HUES6 (cell line): ENCODE data around the gene NF1.

ENCODE experiments used
- H3K27ac ChIP-seq: 2 replicates; pipeline ENCODE4 v1.7.0; 2013; ENCODE audit warnings: low read depth, mild to moderate bottlenecking, low read length, inconsistent platforms
- H3K27me3 ChIP-seq: 2 replicates; pipeline ENCODE4 v1.6.1; 2013; ENCODE audit warnings: low read length; ENCODE audit not compliant: control insufficient read depth, insufficient read depth
- H3K36me3 ChIP-seq: 2 replicates; pipeline ENCODE4 v1.6.1; 2013; ENCODE audit warnings: low read length; ENCODE audit not compliant: control insufficient read depth, insufficient read depth
- H3K4me1 ChIP-seq: 2 replicates; pipeline ENCODE4 v1.6.1; 2013; ENCODE audit warnings: low read length; ENCODE audit not compliant: control insufficient read depth, insufficient read depth
- H3K4me3 ChIP-seq: 2 replicates; pipeline ENCODE4 v1.5.1; 2013; ENCODE audit warnings: low read depth, low read length
- H3K9ac ChIP-seq: one replicate; pipeline ENCODE4 v1.6.1; 2013; ENCODE audit warnings: mild to moderate bottlenecking, low read length
- H3K9me3 ChIP-seq: 2 replicates; pipeline ENCODE4 v1.6.1; 2013; ENCODE audit warnings: low read depth, low read length; ENCODE audit not compliant: control insufficient read depth, insufficient read depth

Gene NF1

GRCh38 chr17:31385428-31386285 is 290.9 kb downstream of the NF1 start:
- Histone ChIP-seq H3K9me3 (no peaks in the 10 kb centered on the region), H3K36me3 (no peaks in the 10 kb centered on the region), H3K27me3 (peaks cover 17% of the 10 kb centered on the region), H3K4me1 (peaks cover 10% of the 10 kb centered on the region), H3K4me3 (no peak overlapping the region), H3K9ac (no peak overlapping the region), H3K27ac (no peak overlapping the region)

- H3K4me1 ChIP-seq, result peaks cover 14% of the 10 kb centered on the region
- H3K9me3 ChIP-seq, result no peaks in the 10 kb centered on the region
- H3K4me3 ChIP-seq, result no peak overlapping the region
- H3K9ac ChIP-seq, result no peak overlapping the region
- no peak overlapping the region for H3K27ac ChIP-seq
- H3K27me3 ChIP-seq, result peaks cover 24% of the 10 kb centered on the region
- no peaks in the 10 kb centered on the region for H3K36me3 ChIP-seq
Measured at GRCh38 chr17:31386542-31387075, 291.8 kb downstream of the NF1 start.

GRCh38 chr17:31387438-31387837 is 292.7 kb downstream of the NF1 start:
- H3K9ac ChIP-seq, result no peak overlapping the region
- H3K27ac ChIP-seq, result no peak overlapping the region
- H3K36me3 ChIP-seq, result no peaks in the 10 kb centered on the region
- H3K4me3 ChIP-seq, result no peak overlapping the region
- peaks cover 18% of the 10 kb centered on the region for H3K4me1 ChIP-seq
- H3K9me3 ChIP-seq, result no peaks in the 10 kb centered on the region
- H3K27me3 ChIP-seq, result peaks cover 29% of the 10 kb centered on the region

GRCh38 chr17:31388351-31388750 is 293.6 kb downstream of the NF1 start:
- Histone ChIP-seq H3K36me3 (no peaks in the 10 kb centered on the region), H3K9me3 (no peaks in the 10 kb centered on the region), H3K27ac (no peak overlapping the region), H3K4me1 (peaks cover 18% of the 10 kb centered on the region), H3K4me3 (no peak overlapping the region), H3K9ac (no peak overlapping the region), H3K27me3 (peaks cover 38% of the 10 kb centered on the region)

GRCh38 chr17:31388770-31389656 is 294.2 kb downstream of the NF1 start:
- H3K4me3 ChIP-seq, result peak overlapping the region; percentile 41
- H3K9me3 ChIP-seq, result no peaks in the 10 kb centered on the region
- no peak overlapping the region for H3K9ac ChIP-seq
- no peaks in the 10 kb centered on the region for H3K36me3 ChIP-seq
- H3K4me1 ChIP-seq, result peaks cover 18% of the 10 kb centered on the region
- peaks cover 45% of the 10 kb centered on the region for H3K27me3 ChIP-seq
- no peak overlapping the region for H3K27ac ChIP-seq

DNA sequence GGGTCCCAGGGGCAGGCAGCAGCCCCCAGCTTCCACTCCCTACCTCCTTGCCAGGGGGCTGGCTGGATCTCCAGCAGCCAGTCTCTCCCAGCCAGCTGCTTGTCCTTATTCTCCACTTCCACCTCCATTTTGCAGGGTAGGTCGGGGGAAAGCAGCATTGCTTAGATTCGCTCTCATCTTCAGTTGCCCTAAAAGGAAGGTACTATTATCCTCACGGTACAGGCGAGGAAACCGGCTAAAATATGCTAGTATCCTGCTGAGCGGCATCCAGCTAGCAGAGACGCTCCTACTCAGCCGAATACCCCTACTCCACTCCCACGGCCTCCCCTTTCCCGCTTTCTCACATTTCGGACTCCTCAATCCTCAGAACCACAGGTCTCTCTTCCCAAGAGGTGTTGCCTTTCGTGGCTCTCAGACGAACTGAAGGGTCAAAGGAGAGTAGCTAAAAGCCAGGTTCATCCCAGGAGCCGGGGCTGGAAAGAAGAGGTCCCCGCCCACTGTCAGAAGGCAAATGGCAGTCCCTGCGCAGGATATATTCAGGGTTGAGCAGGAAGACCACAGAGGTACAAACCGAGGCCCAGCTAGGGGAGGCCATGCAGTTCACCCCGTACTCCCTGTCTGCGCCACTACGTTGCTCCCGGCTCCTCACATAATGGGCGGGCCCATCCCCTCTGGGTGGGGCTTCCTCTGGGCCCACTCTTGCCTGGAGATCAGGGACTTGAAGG is 295.0 kb downstream of the NF1 start:
- no peak overlapping the region for H3K27ac ChIP-seq
- peaks cover 49% of the 10 kb centered on the region for H3K27me3 ChIP-seq
- no peak overlapping the region for H3K9ac ChIP-seq
- peak overlapping the region; percentile 41 for H3K4me3 ChIP-seq
- H3K36me3 ChIP-seq, result no peaks in the 10 kb centered on the region
- H3K9me3 ChIP-seq, result no peaks in the 10 kb centered on the region
- peaks cover 18% of the 10 kb centered on the region for H3K4me1 ChIP-seq

- Histone ChIP-seq H3K27me3 (peaks cover 49% of the 10 kb centered on the region), H3K4me3 (peak overlapping the region; percentile 41; the same call in 1 of the 2 replicates), H3K9me3 (no peaks in the 10 kb centered on the region), H3K4me1 (peaks cover 18% of the 10 kb centered on the region), H3K27ac (no peak overlapping the region), H3K9ac (no peak overlapping the region), H3K36me3 (no peaks in the 10 kb centered on the region)
Measured at GRCh38 chr17:31390426-31390747, 295.6 kb downstream of the NF1 start.

- H3K36me3 ChIP-seq, result no peaks in the 10 kb centered on the region
- peak overlapping the region; percentile 48 for H3K9ac ChIP-seq
- peaks cover 49% of the 10 kb centered on the region for H3K27me3 ChIP-seq
- no peak overlapping the region for H3K27ac ChIP-seq
- H3K4me1 ChIP-seq, result peaks cover 18% of the 10 kb centered on the region
- peak overlapping the region; percentile 68 for H3K4me3 ChIP-seq
- H3K9me3 ChIP-seq, result no peaks in the 10 kb centered on the region
Measured at GRCh38 chr17:31390748-31391495, 296.1 kb downstream of the NF1 start.

DNA sequence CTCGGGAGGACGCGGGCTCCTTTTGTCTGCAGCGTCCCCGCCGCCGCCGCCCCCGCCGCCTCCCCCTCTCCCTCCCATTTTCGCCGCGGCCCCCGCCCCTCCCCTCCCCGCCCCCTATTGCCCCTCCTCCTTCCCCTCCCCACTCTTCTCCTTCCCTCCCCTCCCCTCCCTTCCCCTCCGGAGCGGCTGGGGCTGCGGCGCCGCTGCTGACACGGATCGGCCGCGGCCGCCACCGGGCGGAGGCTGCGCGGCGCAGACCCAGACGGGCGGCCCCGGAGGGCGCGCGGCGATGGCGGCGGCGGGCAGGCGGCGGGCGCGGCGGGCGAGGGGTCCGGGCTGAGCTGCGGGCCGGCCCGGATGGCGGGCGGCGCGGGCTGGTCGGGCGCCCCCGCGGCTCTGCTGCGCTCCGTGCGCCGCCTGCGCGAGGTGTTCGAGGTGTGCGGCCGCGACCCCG is 296.7 kb downstream of the NF1 start, which contains the start of gene RAB11FIP4:
TSS of gene RAB11FIP4 (plus strand) at position 180 of the 454 bp plus-strand sequence. CDS start at position 358, 178 bp downstream.
- peaks cover 49% of the 10 kb centered on the region for H3K27me3 ChIP-seq
- H3K4me3 ChIP-seq, result peak within 1 kb of the TSS; percentile 68
- peak within 1 kb of the TSS; percentile 48 for H3K9ac ChIP-seq
- no peaks in the 10 kb centered on the region for H3K36me3 ChIP-seq
- H3K4me1 ChIP-seq, result peaks cover 18% of the 10 kb centered on the region
- no peaks in the 10 kb centered on the region for H3K9me3 ChIP-seq
- H3K27ac ChIP-seq, result no peak within 1 kb of the TSS
